ENCODE measurements around the gene SLC9C1.

DNA sequence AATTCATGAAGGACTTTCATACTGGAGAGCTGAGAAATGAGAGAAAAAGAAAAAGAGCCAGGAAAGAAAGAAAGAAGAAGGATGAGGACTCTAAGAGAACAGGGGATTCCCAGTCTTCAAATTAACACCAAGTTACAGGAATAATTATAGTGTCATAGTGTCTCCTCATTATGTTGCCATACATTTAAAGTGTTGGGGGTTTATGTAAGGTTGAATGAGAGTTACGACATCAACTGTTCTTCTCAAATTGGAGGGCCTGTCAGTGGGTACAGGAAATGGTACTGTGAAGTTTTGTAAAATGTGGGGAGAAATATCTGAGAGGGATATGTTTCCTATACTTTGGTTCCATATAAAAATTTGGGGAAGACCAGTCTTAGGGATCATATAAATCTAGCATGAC, 26.7 kb upstream of the SLC9C1 start:
- TF ChIP-seq, protein P1, sequence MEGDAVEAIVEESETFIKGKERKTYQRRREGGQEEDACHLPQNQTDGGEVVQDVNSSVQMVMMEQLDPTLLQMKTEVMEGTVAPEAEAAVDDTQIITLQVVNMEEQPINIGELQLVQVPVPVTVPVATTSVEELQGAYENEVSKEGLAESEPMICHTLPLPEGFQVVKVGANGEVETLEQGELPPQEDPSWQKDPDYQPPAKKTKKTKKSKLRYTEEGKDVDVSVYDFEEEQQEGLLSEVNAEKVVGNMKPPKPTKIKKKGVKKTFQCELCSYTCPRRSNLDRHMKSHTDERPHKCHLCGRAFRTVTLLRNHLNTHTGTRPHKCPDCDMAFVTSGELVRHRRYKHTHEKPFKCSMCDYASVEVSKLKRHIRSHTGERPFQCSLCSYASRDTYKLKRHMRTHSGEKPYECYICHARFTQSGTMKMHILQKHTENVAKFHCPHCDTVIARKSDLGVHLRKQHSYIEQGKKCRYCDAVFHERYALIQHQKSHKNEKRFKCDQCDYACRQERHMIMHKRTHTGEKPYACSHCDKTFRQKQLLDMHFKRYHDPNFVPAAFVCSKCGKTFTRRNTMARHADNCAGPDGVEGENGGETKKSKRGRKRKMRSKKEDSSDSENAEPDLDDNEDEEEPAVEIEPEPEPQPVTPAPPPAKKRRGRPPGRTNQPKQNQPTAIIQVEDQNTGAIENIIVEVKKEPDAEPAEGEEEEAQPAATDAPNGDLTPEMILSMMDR (IDR thresholded peaks at IDR 0.05), result no peak
- no peak for TF ChIP-seq ZFX (IDR thresholded peaks at IDR 0.05; ENCODE audit: borderline replicate concordance)

Measured in 22Rv1 (cell line).